ENCODE measurements around the gene RAB28. TPM values are rescaled to one million over a fixed set of nuclear protein-coding genes. Genes with fewer than 3 reads are reported as not detected.

The RAB28 gene
- total RNA-seq, 1 donor from 2014 or later = 13.8 TPM

DNA sequence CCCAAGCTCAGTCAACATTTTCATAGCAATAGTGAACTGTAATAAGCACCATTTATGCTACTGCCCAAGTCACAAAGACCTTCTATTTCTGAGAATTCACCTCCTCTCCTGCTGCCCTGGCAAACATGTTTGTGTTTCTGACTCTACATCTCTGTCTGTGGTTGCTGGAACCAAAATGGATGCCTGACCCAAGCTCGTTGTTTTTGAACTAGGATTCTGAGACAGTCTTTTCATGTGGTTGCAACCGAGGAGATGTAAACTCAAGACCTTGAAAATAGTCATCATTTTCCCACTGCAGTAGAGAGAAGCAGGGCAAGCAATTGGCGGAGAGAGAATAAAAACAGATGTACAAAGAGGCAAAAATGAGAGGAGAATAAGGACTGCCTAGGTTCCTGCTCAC, 160.2 kb downstream of the RAB28 start:
- no peak for DNase-seq (ENCODE audit: low spot score)

- no peak for DNase-seq (ENCODE audit: low spot score)
Observed at GRCh38 chr4:13322681-13323101, 161.4 kb downstream of the RAB28 start.

Other genes with a start within 250 kb of the RAB28 start
- gene NKX3-2, start 60.2 kb upstream of the RAB28 start, total RNA-seq = 1.3 TPM
- gene BOD1L1, start 143.4 kb upstream of the RAB28 start, total RNA-seq = 29.4 TPM

All from mesenteric fat pad (tissue), 1 donor.